K562 treated with DMSO at 1 percent for 4 hours (cell line): ENCODE measurements around the gene ZNF699. TPM values are rescaled to one million over a fixed set of nuclear protein-coding genes. Genes with fewer than 3 reads are reported as not detected.

Experiments
- total RNA-seq: library from RNA; unstranded; fragments of 300-600 nt; gene quantifications from 2 replicates; pipeline ENCODE4 v1.2.3, GENCODE V29; 2022; ENCODE audit not compliant: insufficient read depth

Gene ZNF699
- 0.98 and 3.8 TPM in 2 replicates for total RNA-seq

GRCh38 chr19:9309139-9309973, at the start of gene ZNF699:
Gene ZNF699 (minus strand): TSS chr19:9309838. CDS start chr19:9305119, 4,719 bp downstream.

DNA sequence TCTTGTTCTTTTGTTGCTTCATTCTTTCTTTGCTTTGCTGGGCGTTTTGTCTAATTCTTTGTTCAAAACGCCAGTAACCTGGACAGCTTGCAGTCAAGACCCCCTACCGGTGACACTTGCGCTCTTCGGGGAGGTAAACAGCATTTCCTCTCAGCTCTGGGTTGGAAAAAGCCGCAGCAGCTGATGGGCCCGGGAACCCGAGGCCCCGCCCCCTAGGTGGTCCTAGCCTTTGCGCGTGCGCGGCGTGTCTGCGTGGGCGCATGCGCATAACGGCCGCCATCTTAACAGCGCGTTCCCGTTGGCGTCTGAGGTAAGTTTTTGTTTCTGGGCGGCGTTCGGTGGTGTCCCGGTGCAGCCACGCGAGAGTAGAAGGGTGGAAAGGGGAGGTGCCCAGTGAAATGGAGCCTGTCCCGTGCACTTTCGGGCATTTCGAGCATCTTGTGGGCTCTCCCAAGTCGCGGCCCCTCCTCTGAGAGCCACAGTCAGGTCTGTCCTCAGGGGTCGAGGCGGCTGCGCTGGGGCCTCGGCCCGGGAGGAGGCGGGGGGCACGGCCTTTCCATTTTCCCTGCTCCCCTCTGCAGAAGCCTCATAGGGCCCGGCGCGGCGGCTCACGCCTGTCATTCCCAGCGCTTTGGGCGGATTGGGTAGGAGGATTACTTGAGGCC, 14.4 kb upstream of the ZNF699 start, which contains the start of gene ZNF559:
TSS of gene ZNF559 (plus strand) at position 261 of the 665 bp plus-strand sequence. CDS start 14,371 bp downstream, outside the sequence.

GRCh38 chr19:9250630-9251029, 59.0 kb downstream of the ZNF699 start, which contains the start of gene OR7E24:
Gene OR7E24 (plus strand): TSS chr19:9250930. CDS start chr19:9251044, 114 bp downstream.

Other genes starting within 250 kb of the ZNF699 start
- not detected in 2 replicates for gene OR1M1, start 222.8 kb downstream of the ZNF699 start, total RNA-seq
- gene OR7G2, start 202.4 kb downstream of the ZNF699 start, total RNA-seq = not detected in 2 replicates
- not detected in 2 replicates for gene OR7G1, start 194.1 kb downstream of the ZNF699 start, total RNA-seq
- not detected in 2 replicates for gene OR7G3, start 182.9 kb downstream of the ZNF699 start, total RNA-seq
- 18.9 and 23.6 TPM in 2 replicates for gene ZNF317, start 169.4 kb downstream of the ZNF699 start, total RNA-seq
- gene OR7D2, start 130.9 kb downstream of the ZNF699 start, total RNA-seq = 0.85 and 0.87 TPM in 2 replicates
- gene OR7D4, start 90.2 kb downstream of the ZNF699 start, total RNA-seq = not detected in 2 replicates
- gene OR7E24, start 58.9 kb downstream of the ZNF699 start, total RNA-seq = not detected in 2 replicates
- 8.3 and 8.8 TPM in 2 replicates for gene ZNF559, start 14.3 kb upstream of the ZNF699 start, total RNA-seq
- 0.97 and 1.9 TPM in 2 replicates for gene ZNF177, start 53.2 kb upstream of the ZNF699 start, total RNA-seq
- gene ZNF266, start 125.7 kb upstream of the ZNF699 start, total RNA-seq = 19.7 and 28.7 TPM in 2 replicates
- gene ZNF560, start 188.8 kb upstream of the ZNF699 start, total RNA-seq = 0.29 TPM in 1 of 2 replicates, not detected in the other
- gene ZNF426, start 228.8 kb upstream of the ZNF699 start, total RNA-seq = 4.2 and 6.9 TPM in 2 replicates